GM19035 (cell line): ENCODE measurements around the gene CXorf38.

ENCODE experiments used
- ATAC-seq: cut with Tn5 transposase; IDR thresholded peaks from one replicate; pipeline ENCODE4 v1.9.1; 2021; ENCODE audit not compliant: unreplicated experiment

The CXorf38 gene

GRCh38 chrX:40647307-40648197, at the start of gene CXorf38:
CXorf38 (minus strand) TSS chrX:40647561; CDS start chrX:40647520, 41 bp downstream.
- ATAC-seq, result peak; percentile 67

- ATAC-seq, result no peak
Measured at GRCh38 chrX:40694802-40695201, 47.4 kb upstream of the CXorf38 start.

DNA sequence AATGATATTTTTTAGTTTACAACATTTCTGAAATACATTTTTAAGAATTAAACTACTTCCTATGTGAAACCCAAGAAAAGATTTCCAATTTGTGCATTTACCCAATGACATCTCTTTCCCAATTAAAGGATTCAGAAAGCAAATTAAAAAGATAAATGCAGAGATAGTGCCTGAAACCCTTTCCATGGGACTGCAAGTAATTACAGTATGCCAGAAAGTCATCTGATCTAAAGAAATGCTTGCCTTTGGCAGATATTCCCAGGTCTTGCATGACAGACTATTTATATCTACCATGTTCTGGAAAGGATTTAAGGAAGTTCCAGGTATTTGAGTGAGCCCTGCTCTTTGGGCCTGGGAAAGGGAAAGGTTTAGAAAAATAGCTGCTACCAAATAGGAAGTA, 41.6 kb upstream of the CXorf38 start:
- no peak for ATAC-seq

DNA sequence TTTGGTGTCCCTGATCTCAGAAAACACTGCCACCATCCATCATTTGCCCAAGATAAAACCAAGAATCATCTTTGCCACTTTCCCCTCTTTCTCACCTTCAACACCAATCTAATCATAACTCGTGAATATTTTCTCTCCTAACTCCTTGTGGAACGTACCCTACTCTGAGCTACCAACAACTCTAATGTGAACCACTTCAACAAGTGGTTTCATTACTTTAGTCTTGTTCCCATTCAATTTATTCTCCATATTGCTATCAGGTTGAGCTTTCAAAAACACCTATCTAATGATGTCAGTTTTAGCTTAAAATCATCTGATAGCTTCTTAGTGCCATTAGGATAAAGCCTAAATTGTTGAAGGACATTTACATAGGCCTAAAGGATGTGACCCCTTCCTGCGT, 39.8 kb upstream of the CXorf38 start:
- no peak for ATAC-seq

GRCh38 chrX:40685362-40685918, 38.1 kb upstream of the CXorf38 start:
- no peak for ATAC-seq

DNA sequence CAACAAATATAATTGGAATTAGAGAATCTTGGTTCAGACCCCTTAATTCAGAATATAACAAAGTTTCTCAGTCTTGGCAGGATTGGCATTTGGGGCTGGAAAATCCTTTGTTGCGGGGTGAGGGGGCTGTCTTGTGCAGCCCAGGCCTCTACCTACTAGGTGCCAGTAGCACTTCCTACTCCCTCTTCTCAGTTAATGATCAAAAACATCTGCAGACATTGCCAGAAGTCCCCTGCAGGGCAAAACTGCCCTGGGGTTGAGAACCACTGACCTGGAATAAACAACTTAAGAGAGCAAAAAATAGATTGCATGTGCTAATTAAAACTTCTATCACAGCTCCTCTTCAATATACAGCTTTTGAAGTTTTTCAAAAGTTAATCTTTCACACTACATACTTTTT, 36.7 kb upstream of the CXorf38 start:
- no peak for ATAC-seq

DNA sequence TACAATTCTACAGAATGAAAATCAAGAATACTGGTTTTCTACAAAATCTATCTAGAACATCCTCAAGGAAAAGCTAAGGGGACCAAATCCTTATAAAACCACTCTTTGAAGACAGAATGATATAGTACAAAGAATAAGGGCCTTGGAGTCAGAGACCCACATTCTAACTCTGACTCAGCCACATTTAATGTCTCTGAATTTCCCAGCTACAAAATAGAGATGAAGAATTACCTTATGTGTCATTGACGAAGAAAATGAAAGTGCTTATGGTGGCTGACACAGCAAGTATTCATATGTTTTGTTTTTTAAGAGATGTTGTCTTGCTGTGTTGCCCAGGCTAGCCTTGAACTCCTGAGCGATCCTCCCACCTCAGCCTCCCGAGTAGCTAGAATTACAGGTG, 35.9 kb upstream of the CXorf38 start:
- ATAC-seq, result no peak

GRCh38 chrX:40671126-40671525, 23.8 kb upstream of the CXorf38 start:
- ATAC-seq, result no peak

DNA sequence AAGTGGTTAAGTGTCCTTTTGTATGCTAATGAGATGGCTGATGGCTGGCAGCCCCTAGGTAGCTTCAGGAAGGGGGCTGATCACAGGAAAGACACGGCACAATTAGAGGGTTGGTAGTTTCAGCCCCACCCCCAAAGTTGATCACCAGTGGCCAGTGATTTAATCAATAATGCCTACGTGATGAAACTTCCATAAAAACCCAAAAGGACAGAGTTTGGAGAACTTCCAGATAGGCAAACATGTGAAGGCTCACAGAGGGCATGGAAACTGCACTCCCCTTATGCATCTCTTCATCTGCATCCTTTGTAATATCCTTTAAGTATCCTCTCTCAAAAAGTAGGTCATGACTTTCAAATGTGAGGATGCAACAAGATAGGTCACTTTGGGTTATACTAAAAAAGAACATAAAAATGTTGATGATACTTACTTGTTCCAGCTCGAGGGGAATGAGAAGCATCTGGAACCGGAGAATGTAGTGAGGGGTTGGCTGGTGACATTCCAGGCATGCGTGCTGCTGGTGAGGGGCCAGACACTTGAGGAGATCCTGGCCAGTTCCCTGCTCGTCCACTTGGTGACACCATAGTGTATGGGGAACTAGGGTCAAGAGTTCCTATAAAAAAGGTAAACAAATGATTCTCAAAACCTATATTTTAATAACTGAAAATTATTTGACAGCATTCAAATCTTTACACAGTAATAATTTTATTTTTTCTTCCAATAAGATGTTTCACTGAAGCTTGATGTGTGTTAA, 16.7 kb upstream of the CXorf38 start:
- ATAC-seq, result no peak

- ATAC-seq, result no peak
Measured at GRCh38 chrX:40663078-40663740, 15.8 kb upstream of the CXorf38 start.

DNA sequence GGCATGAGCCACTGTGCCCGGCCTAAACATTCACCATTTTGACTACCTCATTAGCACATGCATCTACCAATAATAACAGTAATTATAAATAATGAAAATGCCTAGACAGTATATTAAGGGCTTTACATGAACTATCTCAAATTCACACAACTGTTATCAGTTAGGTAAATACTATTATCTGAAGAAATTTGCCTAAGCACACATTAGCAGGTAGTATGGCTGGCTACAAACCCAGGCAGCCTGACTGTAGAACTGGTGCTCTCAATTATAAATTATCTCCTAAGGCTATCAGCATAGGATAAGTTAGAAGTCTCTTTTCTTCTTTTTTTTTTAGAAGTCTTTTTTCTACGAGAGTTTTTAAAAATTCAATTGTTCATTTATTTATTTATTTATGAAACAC, 14.1 kb upstream of the CXorf38 start:
- no peak for ATAC-seq

GRCh38 chrX:40660381-40660780, 13.0 kb upstream of the CXorf38 start:
- no peak for ATAC-seq

- ATAC-seq, result no peak
Measured at GRCh38 chrX:40653535-40653934, 6.2 kb upstream of the CXorf38 start.

DNA sequence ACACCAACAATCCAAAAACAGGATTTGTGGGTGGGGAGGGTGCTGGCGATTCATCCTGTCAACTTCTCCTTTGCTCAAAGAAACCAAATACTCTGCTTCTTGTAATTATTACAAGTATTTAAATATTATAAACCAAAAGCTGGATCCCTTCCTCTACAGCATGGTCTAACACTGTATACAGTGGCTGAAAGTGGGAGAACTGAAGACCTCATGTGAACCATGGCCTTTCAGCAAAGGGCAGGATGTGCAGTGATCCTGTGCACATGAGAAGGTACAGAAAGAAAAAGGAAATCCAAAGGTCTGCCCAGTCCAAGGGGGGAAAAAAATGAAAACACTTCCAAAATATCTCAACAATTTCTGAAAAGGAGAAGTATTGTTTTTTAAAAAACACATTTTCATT, 5.3 kb upstream of the CXorf38 start:
- no peak for ATAC-seq

DNA sequence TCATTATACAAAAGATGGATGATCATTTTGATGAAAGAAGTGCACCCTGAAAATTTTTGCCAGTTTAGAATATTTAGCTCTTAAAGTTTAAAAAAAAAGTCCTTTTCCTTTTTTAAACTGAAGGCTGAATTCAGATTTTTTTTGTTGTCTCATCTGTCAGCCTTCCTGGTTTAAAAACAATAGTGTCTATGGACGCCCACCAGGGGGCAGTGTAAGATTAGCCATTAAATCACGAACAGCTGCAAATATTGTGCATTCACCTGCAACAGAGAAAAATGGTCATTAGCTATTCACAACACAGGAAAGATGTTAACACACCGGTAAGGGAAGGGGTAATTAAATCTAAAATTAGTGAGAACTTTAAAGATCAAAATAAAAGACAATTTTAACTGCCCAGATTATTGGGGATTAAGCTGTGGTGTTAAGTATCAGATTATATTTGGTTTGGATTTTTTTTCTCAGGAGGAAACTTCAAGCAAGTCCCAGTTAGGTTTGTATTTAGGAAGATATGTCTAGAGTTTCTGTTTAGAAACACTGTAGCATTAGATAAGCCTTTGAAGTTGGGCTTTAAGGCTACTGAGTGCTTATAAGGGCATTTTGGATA, 4.4 kb upstream of the CXorf38 start:
- no peak for ATAC-seq

DNA sequence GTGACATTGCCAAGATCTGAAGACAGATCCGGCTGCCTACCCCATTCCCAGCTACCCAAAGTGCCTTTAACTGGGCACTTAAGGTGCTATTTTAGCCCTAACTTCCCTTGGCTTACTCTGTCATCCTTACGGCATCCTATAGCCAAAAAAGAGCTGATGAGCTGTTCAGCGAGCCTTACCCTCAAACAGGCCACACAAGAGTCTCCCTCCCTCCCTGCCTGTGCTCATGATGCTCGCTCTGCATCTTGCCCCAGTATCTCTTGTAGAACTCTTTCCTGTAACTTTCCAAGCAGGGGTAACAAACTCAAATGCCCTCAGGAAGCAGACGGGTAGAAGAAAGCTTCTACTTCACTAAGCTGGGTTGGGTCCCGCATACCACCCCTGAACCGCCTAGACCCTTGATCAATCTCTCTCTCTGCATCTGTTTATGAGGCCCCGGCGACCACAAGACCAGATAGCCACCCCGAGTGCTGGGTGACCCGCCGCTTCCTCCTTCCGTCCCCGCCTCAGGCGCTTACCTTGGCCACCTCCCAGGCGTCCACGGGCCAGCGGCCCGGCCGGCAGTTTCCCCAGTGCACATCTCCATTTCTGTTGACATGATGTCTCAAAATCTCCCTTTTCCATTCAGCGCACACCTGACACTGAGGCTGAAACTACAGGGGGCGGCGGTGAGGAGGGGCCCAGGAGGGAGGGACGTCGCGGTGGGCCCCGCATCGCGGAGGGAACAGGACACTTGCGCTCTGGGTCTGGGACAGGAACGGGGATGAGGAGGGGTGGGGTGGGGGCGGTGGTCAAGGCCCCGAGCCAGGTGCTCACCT, 663 bp downstream of the CXorf38 start:
- ATAC-seq, result peak; percentile 37

DNA sequence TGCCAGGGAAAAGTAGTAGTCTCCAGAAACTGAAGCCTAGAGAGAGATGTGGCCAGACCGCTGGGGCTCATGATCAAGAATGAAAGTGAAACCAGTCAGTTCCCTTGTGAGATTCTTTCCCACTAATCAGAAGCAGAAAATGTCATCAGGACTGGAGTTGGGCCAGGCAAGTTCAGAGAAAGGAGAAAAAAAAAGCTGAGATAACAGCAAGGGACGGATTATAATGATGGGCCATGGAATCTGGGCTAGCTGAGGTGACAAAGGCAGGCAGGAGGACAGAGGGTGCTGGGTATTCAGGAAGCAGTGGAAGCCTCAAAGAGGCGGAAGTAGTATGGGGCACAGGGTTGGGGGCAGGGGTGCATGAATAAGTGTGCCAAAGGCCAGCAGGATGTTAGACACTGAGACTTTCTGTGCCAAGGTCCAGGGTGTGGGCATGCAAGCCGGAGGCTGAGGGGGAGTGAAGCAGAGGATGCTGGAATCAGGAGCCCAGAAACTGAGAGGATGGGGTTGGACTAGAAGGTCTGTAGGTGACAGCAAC, 2.5 kb downstream of the CXorf38 start:
- no peak for ATAC-seq

DNA sequence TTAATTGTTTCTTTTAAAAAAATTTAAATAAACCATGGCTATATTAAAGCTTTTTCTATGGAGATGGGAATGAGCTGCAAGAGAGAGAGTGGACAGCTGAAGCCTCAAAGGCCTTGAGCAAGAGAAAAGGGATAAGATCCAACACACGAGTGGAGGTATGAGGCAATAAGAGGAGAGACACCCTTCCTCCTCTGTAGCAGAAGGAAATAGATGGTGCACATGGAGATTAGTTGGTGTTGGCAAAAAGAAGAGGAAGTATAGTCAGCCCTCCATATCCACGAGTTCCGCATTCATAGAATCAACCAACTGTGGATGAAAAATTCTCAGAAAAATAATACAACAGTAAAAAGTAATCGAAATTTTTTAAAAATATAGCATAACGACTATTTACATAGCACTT, 3.2 kb downstream of the CXorf38 start:
- ATAC-seq, result no peak

DNA sequence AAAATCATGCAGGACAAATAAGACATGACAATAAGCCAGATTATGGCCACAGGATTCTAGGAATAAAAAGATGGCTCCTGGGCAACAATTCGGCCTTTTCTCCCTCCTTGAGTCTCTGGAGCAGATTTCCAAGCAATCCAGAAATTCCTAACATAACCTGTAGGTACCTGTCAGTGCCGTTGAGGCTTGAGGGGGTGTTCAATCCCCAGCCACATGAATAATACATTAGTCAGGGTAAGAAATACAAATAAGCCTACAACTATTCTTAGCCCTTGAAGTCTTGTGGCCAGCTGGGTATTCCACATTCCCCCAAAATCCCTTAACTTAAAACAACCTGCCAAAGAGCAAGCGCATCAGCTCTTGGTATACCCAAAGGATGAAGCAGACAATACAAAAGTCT, 9.7 kb downstream of the CXorf38 start:
- ATAC-seq, result no peak

DNA sequence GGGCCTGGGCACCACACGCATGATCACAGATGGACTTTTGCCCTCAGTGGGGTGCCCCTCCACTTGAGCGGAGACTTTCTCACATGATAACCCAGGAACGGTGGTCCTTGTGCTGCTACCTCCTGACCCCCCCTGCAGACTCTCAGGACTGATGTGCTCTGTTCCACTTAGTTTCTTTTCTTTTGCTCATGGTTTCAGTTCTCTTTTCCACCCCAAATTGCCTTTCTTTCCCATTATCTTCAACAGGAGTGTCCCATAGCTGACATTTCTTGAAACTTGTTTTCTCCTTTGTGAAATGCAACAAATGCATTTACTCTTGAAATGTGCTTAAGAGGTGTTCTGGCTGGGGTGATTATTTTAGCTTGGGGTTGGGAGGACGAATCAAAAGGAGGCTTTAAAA, 15.2 kb downstream of the CXorf38 start:
- no peak for ATAC-seq
